ENCODE results near the gene ADGRL1.
A peak's percentile ranks its signal among the peaks of the same experiment; 100 is the strongest.

DNA sequence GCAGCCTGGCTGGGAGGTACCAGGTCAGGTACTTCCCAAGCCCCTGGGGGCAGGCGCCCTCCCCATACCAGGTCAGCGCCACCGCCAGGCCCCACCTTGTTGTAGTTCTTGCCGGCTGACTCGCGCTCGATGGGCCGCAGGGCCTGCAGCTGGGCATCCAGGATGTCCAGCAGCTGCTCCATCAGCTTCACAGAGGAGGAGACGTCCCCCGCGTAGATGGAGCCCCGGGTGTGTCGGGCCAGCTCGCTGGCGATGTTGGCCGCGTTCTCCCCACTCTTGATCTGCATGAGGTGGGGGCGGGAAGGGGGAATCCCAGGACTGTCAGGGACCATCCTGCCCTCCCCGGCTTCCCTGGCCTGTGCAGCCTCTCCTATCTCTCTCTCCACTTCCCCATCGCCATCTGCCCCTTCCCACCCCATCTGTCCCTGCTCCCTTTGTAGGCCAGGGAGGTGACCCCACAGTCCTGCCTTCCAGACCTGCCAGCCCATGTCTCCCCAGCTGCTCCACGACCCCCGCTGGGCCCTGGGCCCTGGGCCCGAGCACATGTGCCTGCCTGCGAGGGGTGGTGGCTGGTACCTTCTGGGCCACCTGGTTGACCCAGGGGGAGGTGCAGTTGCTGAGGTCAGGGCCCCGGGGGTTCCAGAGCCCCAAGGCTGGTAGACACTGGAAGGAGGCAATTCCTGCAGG, 45.8 kb downstream of the ADGRL1 start:
- TF ChIP-seq EZH2 (IDR thresholded peaks at IDR 0.05; ENCODE audit: low read depth, low read length, severe bottlenecking) (no peak), BACH1 (IDR thresholded peaks at IDR 0.05; ENCODE audit: low read length) (no peak), POLR2AphosphoS5 (IDR thresholded peaks at IDR 0.05; ENCODE audit: low read depth, low read length) (peak; percentile 28; the same call in 1 of the 2 replicates), KDM1A (IDR thresholded peaks at IDR 0.05; ENCODE audit: borderline replicate concordance, low read length) (no peak), CHD1 (IDR thresholded peaks at IDR 0.05; ENCODE audit: low read depth, low read length) (no peak), SP4 (IDR thresholded peaks at IDR 0.05; ENCODE audit: low read length) (no peak), JUND (IDR thresholded peaks at IDR 0.05; ENCODE audit: low read length) (no peak)
- TF ChIP-seq, protein P1, sequence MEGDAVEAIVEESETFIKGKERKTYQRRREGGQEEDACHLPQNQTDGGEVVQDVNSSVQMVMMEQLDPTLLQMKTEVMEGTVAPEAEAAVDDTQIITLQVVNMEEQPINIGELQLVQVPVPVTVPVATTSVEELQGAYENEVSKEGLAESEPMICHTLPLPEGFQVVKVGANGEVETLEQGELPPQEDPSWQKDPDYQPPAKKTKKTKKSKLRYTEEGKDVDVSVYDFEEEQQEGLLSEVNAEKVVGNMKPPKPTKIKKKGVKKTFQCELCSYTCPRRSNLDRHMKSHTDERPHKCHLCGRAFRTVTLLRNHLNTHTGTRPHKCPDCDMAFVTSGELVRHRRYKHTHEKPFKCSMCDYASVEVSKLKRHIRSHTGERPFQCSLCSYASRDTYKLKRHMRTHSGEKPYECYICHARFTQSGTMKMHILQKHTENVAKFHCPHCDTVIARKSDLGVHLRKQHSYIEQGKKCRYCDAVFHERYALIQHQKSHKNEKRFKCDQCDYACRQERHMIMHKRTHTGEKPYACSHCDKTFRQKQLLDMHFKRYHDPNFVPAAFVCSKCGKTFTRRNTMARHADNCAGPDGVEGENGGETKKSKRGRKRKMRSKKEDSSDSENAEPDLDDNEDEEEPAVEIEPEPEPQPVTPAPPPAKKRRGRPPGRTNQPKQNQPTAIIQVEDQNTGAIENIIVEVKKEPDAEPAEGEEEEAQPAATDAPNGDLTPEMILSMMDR (IDR thresholded peaks at IDR 0.05; ENCODE audit: control extremely low read depth in 1 of 3, insufficient read depth in 1 of 3, low read depth in 1 of 3, low read length in 3 of 3) = no peak
